ENCODE results near the gene PRR3.

PRR3 gene

GRCh38 chr6:30578051-30578450 is 21.0 kb downstream of the PRR3 start:
- no peak for TF ChIP-seq CTCF (conservative IDR thresholded peaks at IDR 0.05; ENCODE audit: low read depth, low read length)
- DNase-seq (ENCODE audit: low read depth): no peak
- no peak overlapping the region for H3K4me3 ChIP-seq (ENCODE audit: low read depth, low read length)

- H3K4me3 ChIP-seq (ENCODE audit: low read depth, low read length): no peak overlapping the region
- TF ChIP-seq CTCF (conservative IDR thresholded peaks at IDR 0.05; ENCODE audit: low read depth, low read length): no peak
Measured at GRCh38 chr6:30583921-30584320, 26.8 kb downstream of the PRR3 start.

GRCh38 chr6:30589754-30590358 is 32.8 kb downstream of the PRR3 start:
- H3K4me3 ChIP-seq (ENCODE audit: low read depth, low read length): no peak overlapping the region
- no peak for DNase-seq (ENCODE audit: low read depth)

More at GRCh38 chr6:30583921-30584320, 26.8 kb downstream of the PRR3 start:
- no peak for DNase-seq (ENCODE audit: low read depth)

GRCh38 chr6:30590509-30590908 is 33.4 kb downstream of the PRR3 start:
- no peak overlapping the region for H3K4me3 ChIP-seq (ENCODE audit: low read depth, low read length)
- no peak for TF ChIP-seq CTCF (conservative IDR thresholded peaks at IDR 0.05; ENCODE audit: low read depth, low read length)

More at GRCh38 chr6:30589754-30590358, 32.8 kb downstream of the PRR3 start:
- TF ChIP-seq CTCF (conservative IDR thresholded peaks at IDR 0.05; ENCODE audit: low read depth, low read length): no peak

GRCh38 chr6:30591008-30591407 is 33.9 kb downstream of the PRR3 start:
- TF ChIP-seq CTCF (conservative IDR thresholded peaks at IDR 0.05; ENCODE audit: low read depth, low read length): no peak
- peak; percentile 69 for DNase-seq (ENCODE audit: low read depth)
- no peak overlapping the region for H3K4me3 ChIP-seq (ENCODE audit: low read depth, low read length)

More at GRCh38 chr6:30590509-30590908, 33.4 kb downstream of the PRR3 start:
- DNase-seq (ENCODE audit: low read depth): no peak

GRCh38 chr6:30592287-30592686 is 35.2 kb downstream of the PRR3 start:
- no peak for DNase-seq (ENCODE audit: low read depth)
- TF ChIP-seq CTCF (conservative IDR thresholded peaks at IDR 0.05; ENCODE audit: low read depth, low read length): no peak
- H3K4me3 ChIP-seq (ENCODE audit: low read depth, low read length): no peak overlapping the region
